B cell (primary cell): ENCODE data around the gene DUXA. TPM values are rescaled to one million over a fixed set of nuclear protein-coding genes. Genes with fewer than 3 reads are reported as not detected.

Source experiments
- ATAC-seq: fragments of 200-7000 bp; cut with Tn5 transposase; one replicate; pipeline ENCODE4 v1.10.0; 2021; ENCODE audit warnings: low read depth, mild to moderate bottlenecking, moderate number of reproducible peaks, moderate library complexity
- CTCF ChIA-PET: fragments of 350-600 bp; sonication (Branson Sonifier 250); formaldehyde crosslinking; loops from one replicate; lab custom pipeline; 2021; ENCODE audit warnings: antibody characterized with exemption, inconsistent platforms; lab: Charles Lee
- POLR2A ChIA-PET: fragments of 350-600 bp; sonication (Branson Sonifier 250); formaldehyde crosslinking; loops from one replicate; lab custom pipeline; 2021; ENCODE audit warnings: antibody characterized with exemption; lab: Charles Lee
- DNase-seq: peaks from one replicate; pipeline ENCODE4 v3.0.0; 2013
- H2AFZ ChIP-seq: 2 replicates; pipeline ENCODE4 v1.6.1; 2012; ENCODE audit warnings: mild to moderate bottlenecking, low read depth, low read length; ENCODE audit not compliant: insufficient read depth, poor library complexity, severe bottlenecking
- H3K27ac ChIP-seq, 2 donors: 1 replicate in 1 of 2; 2 replicates in 1 of 2; pipeline ENCODE4 v1.5.1; 2012 to 2013; ENCODE audit warnings: low read length in 2 of 2, mild to moderate bottlenecking in 2 of 2, moderate library complexity in 1 of 2
- H3K27me3 ChIP-seq, 4 experiments: fragments of 200-600 bp in 1 of 4; sonication (generic) in 1 of 4; replicated peaks in 1 of 4; 1 replicate in 2 of 4; 2 replicates in 2 of 4; pipeline versions ENCODE4 v1.6.1 to v1.7.0; 2013 to 2016; ENCODE audit warnings: low read length in 3 of 4, mild to moderate bottlenecking in 2 of 4, mixed read lengths in 1 of 4, moderate library complexity in 1 of 4; ENCODE audit not compliant: insufficient read depth in 4 of 4, control insufficient read depth in 3 of 4; ENCODE audit errors: control extremely low read depth in 1 of 4
- H3K36me3 ChIP-seq, 2 experiments: replicated peaks in 1 of 2; 1 replicate in 1 of 2; 2 replicates in 1 of 2; pipeline versions ENCODE4 v1.6.1 to v1.7.1; 2013; ENCODE audit warnings: low read length in 1 of 2; ENCODE audit not compliant: insufficient read depth in 2 of 2, control insufficient read depth in 1 of 2; ENCODE audit errors: control extremely low read depth in 1 of 2, extremely low read depth in 1 of 2
- H3K4me1 ChIP-seq, 2 donors: fragments of 200-600 bp in 1 of 2; sonication (generic) in 1 of 2; 1 replicate in 1 of 2; 2 replicates in 1 of 2; pipeline versions ENCODE4 v1.5.1 to v1.6.1; 2013 to 2017; ENCODE audit warnings: low read length in 2 of 2; ENCODE audit not compliant: control insufficient read depth in 2 of 2, insufficient read depth in 2 of 2
- H3K4me2 ChIP-seq: replicated peaks from 2 replicates; pipeline ENCODE3; 2012; ENCODE audit warnings: mild to moderate bottlenecking, low read depth, low read length; ENCODE audit not compliant: poor library complexity, severe bottlenecking
- H3K4me3 ChIP-seq, 5 experiments: fragments of 200-600 bp in 1 of 5; sonication (generic) in 1 of 5; 1 replicate in 3 of 5; 2 replicates in 2 of 5; pipeline versions ENCODE4 v1.5.1 to v1.7.0; 2011 to 2016; ENCODE audit warnings: low read length in 4 of 5, mild to moderate bottlenecking in 4 of 5, low read depth in 2 of 5, control low read depth in 1 of 5, moderate library complexity in 1 of 5; ENCODE audit not compliant: insufficient read depth in 1 of 5; ENCODE audit errors: control extremely low read depth in 1 of 5, extremely low read depth in 1 of 5
- H3K79me2 ChIP-seq: fragments of 200-600 bp; sonication (generic); one replicate; pipeline ENCODE4 v1.6.0; 2016; ENCODE audit warnings: low read length; ENCODE audit not compliant: control insufficient read depth, insufficient read depth
- H3K9ac ChIP-seq: fragments of 200-600 bp; sonication (generic); 2 replicates; pipeline ENCODE4 v1.6.1; 2017; ENCODE audit warnings: mild to moderate bottlenecking, low read length, moderate library complexity
- H3K9me3 ChIP-seq, 3 donors: one replicate each; pipeline versions ENCODE4 v1.6.1 to v1.7.1; 2013; ENCODE audit warnings: low read length in 2 of 3; ENCODE audit not compliant: control insufficient read depth in 2 of 3, insufficient read depth in 1 of 3; ENCODE audit errors: control extremely low read depth in 1 of 3
- H4K20me1 ChIP-seq: 2 replicates; pipeline ENCODE4 v1.6.0; 2012; ENCODE audit warnings: mild to moderate bottlenecking, low read length; ENCODE audit not compliant: insufficient read depth, control insufficient read depth, poor library complexity, severe bottlenecking
- H3K27ac Mint-ChIP-seq: one replicate; pipeline ENCODE4 v1.8.0; 2021; ENCODE audit warnings: mixed read lengths
- H3K27me3 Mint-ChIP-seq: one replicate; pipeline ENCODE4 v1.8.0; 2021; ENCODE audit warnings: mixed read lengths
- H3K4me1 Mint-ChIP-seq: one replicate; pipeline ENCODE4 v1.8.0; 2021; ENCODE audit warnings: mixed read lengths
- H3K4me3 Mint-ChIP-seq: one replicate; pipeline ENCODE4 v1.8.0; 2021; ENCODE audit warnings: mixed read lengths
- H3K9me3 Mint-ChIP-seq: one replicate; pipeline ENCODE4 v1.8.0; 2022; ENCODE audit warnings: mixed read lengths; ENCODE audit not compliant: insufficient read depth
- EZH2 ChIP-seq: IDR thresholded peaks from 2 replicates; pipeline ENCODE4 v1.6.1; 2012; ENCODE audit warnings: borderline replicate concordance, low read depth, mild to moderate bottlenecking, moderate library complexity, low read length; ENCODE audit not compliant: insufficient read depth, poor library complexity, severe bottlenecking
- WGBS: methylation state at CpG from one replicate; pipeline ENCODE4 v1.1.5; 2013; ENCODE audit warnings: missing lambda C conversion rate; ENCODE audit not compliant: insufficient coverage; 5-methylcytosine and 5-hydroxymethylcytosine counted together
- intact Hi-C: fragments of 100-400 bp; cut with micrococcal nuclease; formaldehyde crosslinking; loops from one replicate; pipeline ENCODE4 v1.10.0; 2022
- polyA plus RNA-seq: library from polyadenylated mRNA; depleted of rRNA; stranded (reverse); fragments of >200 nt; gene quantifications from 2 replicates; pipeline ENCODE4 v1.2.3, GENCODE V29; 2012
- total RNA-seq, 2 donors: library from RNA; stranded (reverse); fragments of 120-200 nt in 1 of 2; gene quantifications; 1 replicate in 1 of 2; 2 replicates in 1 of 2; pipeline versions ENCODE4 v1.2.3 to v1.2.4, GENCODE V29; 2013 to 2022
- TF ChIP-seq, protein P1 (sequence below): fragments of 200-600 bp; IDR thresholded peaks from one replicate; pipeline ENCODE4 v1.8.0; 2022; ENCODE audit warnings: antibody characterized with exemption, mild to moderate bottlenecking

Gene DUXA
- total and polyA plus RNA-seq, 2 donors (not counting 1 experiment from before 2014, with no cell fraction given): not detected

DNA sequence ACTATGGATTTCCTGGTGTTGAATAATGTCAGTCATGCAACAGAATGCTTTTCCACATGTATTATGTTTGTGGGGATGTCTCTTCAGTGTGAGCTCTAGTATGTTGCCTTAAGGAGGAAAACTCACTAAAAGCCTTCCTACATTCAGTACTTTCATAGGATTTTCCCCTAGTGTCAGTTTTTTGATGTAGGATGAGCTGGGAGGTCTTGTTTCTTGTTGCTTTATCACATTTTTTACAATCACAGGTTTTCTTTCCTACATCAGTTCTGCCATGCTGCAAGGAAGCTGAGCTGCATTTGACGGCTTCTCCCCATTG lies 56.0 kb downstream of the DUXA start:
- intact Hi-C loops: no loop called here
- H3K4me3 Mint-ChIP-seq: no peak overlapping the region
- H3K4me1 Mint-ChIP-seq: no peaks in the 10 kb centered on the region
- no peaks in the 10 kb centered on the region for H3K79me2 ChIP-seq
- H3K9me3 ChIP-seq: peaks cover 6 to 49% (median 33%) of the 10 kb centered on the region in 3 donors
- no peak overlapping the region for H2AFZ ChIP-seq
- no peak overlapping the region for H3K9ac ChIP-seq
- H3K4me1 ChIP-seq: no peaks in the 10 kb centered on the region
- H3K9me3 Mint-ChIP-seq: peaks cover 15% of the 10 kb centered on the region
- H3K36me3 ChIP-seq: no peaks in the 10 kb centered on the region
- H3K27ac ChIP-seq: no peak overlapping the region
- ATAC-seq (no peak), DNase-seq (no peak)
- H3K27me3 Mint-ChIP-seq: peaks cover 6% of the 10 kb centered on the region
- peaks cover 0 to 4% (median 0%) of the 10 kb centered on the region in 4 experiments for H3K27me3 ChIP-seq
- H3K4me2 ChIP-seq: no peak overlapping the region
- no CpG with 5 or more reads among the region's 1 CpG for WGBS
- no peak overlapping the region for H3K4me3 ChIP-seq
- CTCF ChIA-PET: no interaction called here
- H3K27ac Mint-ChIP-seq: no peak overlapping the region
- TF ChIP-seq, protein P1, sequence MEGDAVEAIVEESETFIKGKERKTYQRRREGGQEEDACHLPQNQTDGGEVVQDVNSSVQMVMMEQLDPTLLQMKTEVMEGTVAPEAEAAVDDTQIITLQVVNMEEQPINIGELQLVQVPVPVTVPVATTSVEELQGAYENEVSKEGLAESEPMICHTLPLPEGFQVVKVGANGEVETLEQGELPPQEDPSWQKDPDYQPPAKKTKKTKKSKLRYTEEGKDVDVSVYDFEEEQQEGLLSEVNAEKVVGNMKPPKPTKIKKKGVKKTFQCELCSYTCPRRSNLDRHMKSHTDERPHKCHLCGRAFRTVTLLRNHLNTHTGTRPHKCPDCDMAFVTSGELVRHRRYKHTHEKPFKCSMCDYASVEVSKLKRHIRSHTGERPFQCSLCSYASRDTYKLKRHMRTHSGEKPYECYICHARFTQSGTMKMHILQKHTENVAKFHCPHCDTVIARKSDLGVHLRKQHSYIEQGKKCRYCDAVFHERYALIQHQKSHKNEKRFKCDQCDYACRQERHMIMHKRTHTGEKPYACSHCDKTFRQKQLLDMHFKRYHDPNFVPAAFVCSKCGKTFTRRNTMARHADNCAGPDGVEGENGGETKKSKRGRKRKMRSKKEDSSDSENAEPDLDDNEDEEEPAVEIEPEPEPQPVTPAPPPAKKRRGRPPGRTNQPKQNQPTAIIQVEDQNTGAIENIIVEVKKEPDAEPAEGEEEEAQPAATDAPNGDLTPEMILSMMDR: no peak
- TF ChIP-seq EZH2: no peak
- POLR2A ChIA-PET: no interaction called here
- H4K20me1 ChIP-seq: no peaks in the 10 kb centered on the region

DNA sequence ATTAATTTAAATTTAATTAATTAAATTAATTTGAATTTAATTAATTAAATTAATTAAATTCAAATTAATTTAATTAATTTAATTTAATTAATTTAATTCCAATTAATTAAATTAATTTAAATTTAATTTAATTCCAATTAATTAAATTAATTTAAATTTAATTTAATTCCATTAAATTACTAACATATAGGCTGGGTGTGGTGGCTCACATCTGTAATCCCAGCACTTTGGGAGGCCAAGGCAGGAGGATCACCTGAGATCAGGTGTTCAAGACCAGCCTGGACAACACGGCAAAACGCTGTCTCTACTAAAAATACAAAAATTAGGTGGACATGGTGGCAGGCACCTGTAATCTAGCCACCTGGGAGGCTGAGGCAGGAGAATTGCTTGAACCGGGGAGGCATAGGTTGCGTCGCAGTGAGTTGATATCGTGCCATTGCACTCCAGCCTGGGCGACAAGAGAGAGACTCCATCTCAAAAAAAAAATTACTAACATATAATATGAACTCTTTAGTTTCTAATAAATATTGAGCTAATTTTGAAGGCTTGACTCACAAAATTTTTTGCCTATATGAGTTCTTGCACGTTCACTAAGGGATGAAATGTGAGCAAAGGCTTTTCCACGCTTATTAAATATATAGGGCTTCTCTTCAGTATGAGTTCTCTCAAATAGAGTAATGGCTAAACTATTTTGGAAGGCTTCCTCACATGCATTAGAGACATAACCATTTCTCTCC lies 56.5 kb downstream of the DUXA start:
- Histone ChIP-seq H3K27me3 (peaks cover 0 to 10% (median 0%) of the 10 kb centered on the region in 4 experiments), H3K4me3 (no peak overlapping the region), H2AFZ (no peak overlapping the region), H3K36me3 (no peaks in the 10 kb centered on the region), H3K4me1 (no peaks in the 10 kb centered on the region), H4K20me1 (no peaks in the 10 kb centered on the region), H3K9me3 (peaks cover 6 to 53% (median 33%) of the 10 kb centered on the region in 3 donors), H3K79me2 (no peaks in the 10 kb centered on the region), H3K27ac (no peak overlapping the region), H3K4me2 (no peak overlapping the region), H3K9ac (no peak overlapping the region)
- CTCF ChIA-PET: no interaction called here
- no CpG with 5 or more reads among the region's 9 CpGs for WGBS
- TF ChIP-seq EZH2: no peak
- Mint-ChIP-seq H3K4me1 (no peaks in the 10 kb centered on the region), H3K4me3 (no peak overlapping the region), H3K27ac (no peak overlapping the region), H3K9me3 (peaks cover 15% of the 10 kb centered on the region), H3K27me3 (peaks cover 6% of the 10 kb centered on the region)
- POLR2A ChIA-PET: no interaction called here
- DNase-seq (no peak), ATAC-seq (no peak)
- intact Hi-C loops: no loop called here
